K562 (cell line): ENCODE data around the gene CHST8. TPM values are rescaled to one million over a fixed set of nuclear protein-coding genes. Genes with fewer than 3 reads are reported as not detected.
A peak's percentile ranks its signal among the peaks of the same experiment; 100 is the strongest.

Source experiments
- ATAC-seq: fragments of 200-7000 bp; cut with Tn5 transposase; 3 replicates; pipeline ENCODE4 v1.9.1; 2020; ENCODE audit warnings: moderate library complexity
- BruUV-seq: library from RNA; stranded (reverse); fragments of 400-500 nt; replicated peaks from 2 replicates; lab custom pipeline; 2021; lab: Mats Ljungman, UMichigan
- CTCF ChIA-PET: fragments of 300-600 bp; formaldehyde crosslinking; extraction: SDS; loops from one replicate; lab custom pipeline; 2021; ENCODE audit warnings: low intra/inter-chr PET ratio; lab: Yijun Ruan, JAX
- POLR2A ChIA-PET: fragments of 300-600, 350-650 bp; sonication (Branson Sonifier 250); formaldehyde crosslinking; extraction: SDS; loops from one replicate; lab custom pipeline; 2021; ENCODE audit warnings: antibody characterized with exemption, inconsistent platforms; lab: Yijun Ruan, JAX
- DNase-seq, 4 experiments: peaks; one replicate each; pipeline versions ENCODE4 v3.0.0 to v3.0.0-alpha.2; 2011 to 2018; ENCODE audit warnings: low spot score in 3 of 4, mixed read lengths in 3 of 4; ENCODE audit errors: extremely low read depth in 1 of 4
- FAIRE-seq: peaks from 2 replicates; lab custom pipeline; 2011; peaks lifted over from hg19 to GRCh38; lab: Jason Lieb, UNC
- H2AFZ ChIP-seq: 2 replicates; pipeline ENCODE4 v1.6.0; 2011; ENCODE audit warnings: low read depth, low read length, control low read depth, inconsistent platforms
- H3K27ac ChIP-seq: fragments of 200-600 bp; 3 replicates; pipeline ENCODE4 v1.8.0; 2011; ENCODE audit warnings: low read depth, mild to moderate bottlenecking, control low read depth, inconsistent platforms, low read length, moderate library complexity, mixed read lengths; ENCODE audit errors: extremely low read depth
- H3K27me3 ChIP-seq, 2 experiments: fragments of 300-600 bp in 1 of 2; 2 replicates in 1 of 2; 3 replicates in 1 of 2; pipeline versions ENCODE4 v1.6.0 to v1.8.0; 2011; ENCODE audit warnings: inconsistent platforms in 2 of 2, low read length in 2 of 2, mild to moderate bottlenecking in 1 of 2, mixed read lengths in 1 of 2, moderate library complexity in 1 of 2; ENCODE audit not compliant: control insufficient read depth in 2 of 2, insufficient read depth in 2 of 2
- H3K36me3 ChIP-seq: fragments of 300-600 bp; 3 replicates; pipeline ENCODE4 v1.8.0; 2011; ENCODE audit warnings: mild to moderate bottlenecking, low read length, inconsistent platforms; ENCODE audit not compliant: control insufficient read depth, insufficient read depth
- H3K4me1 ChIP-seq, 2 experiments: fragments of 200-600 bp in 1 of 2; replicated peaks in 1 of 2; 2 replicates in 1 of 2; 3 replicates in 1 of 2; pipeline versions ENCODE4 v1.5.1 to v1.8.0; 2011; ENCODE audit warnings: inconsistent platforms in 2 of 2, low read length in 2 of 2, mild to moderate bottlenecking in 1 of 2, mixed read lengths in 1 of 2, moderate library complexity in 1 of 2; ENCODE audit not compliant: control insufficient read depth in 2 of 2, insufficient read depth in 2 of 2
- H3K4me2 ChIP-seq: 2 replicates; pipeline ENCODE4 v1.6.1; 2011; ENCODE audit warnings: low read length, control low read depth, inconsistent platforms, mixed read lengths; ENCODE audit not compliant: insufficient read depth
- H3K4me3 ChIP-seq: fragments of 200-600 bp; sonication (generic), shearing (Covaris generic); 2 replicates; pipeline ENCODE4 v1.5.1; 2016; ENCODE audit warnings: control low read depth, inconsistent platforms
- H3K79me2 ChIP-seq: fragments of 200-600 bp; 3 replicates; pipeline ENCODE4 v1.8.0; 2011; ENCODE audit warnings: low read length, inconsistent platforms; ENCODE audit not compliant: control insufficient read depth, insufficient read depth
- H3K9ac ChIP-seq, 2 experiments: 2 replicates each; pipeline versions ENCODE4 v1.6.0 to v1.6.1; 2011; ENCODE audit warnings: low read depth in 2 of 2, low read length in 2 of 2, control low read depth in 1 of 2, inconsistent platforms in 1 of 2, mild to moderate bottlenecking in 1 of 2, mixed read lengths in 1 of 2; ENCODE audit not compliant: insufficient read depth in 1 of 2
- H3K9me1 ChIP-seq: one replicate; pipeline ENCODE4 v1.6.0; 2011; ENCODE audit warnings: inconsistent platforms, mild to moderate bottlenecking, low read length, moderate library complexity; ENCODE audit not compliant: control insufficient read depth, insufficient read depth
- H3K9me3 ChIP-seq: replicated peaks from 2 replicates; pipeline ENCODE4 v1.5.1; 2011; ENCODE audit warnings: low read depth, low read length, inconsistent platforms; ENCODE audit not compliant: control insufficient read depth, insufficient read depth
- H4K20me1 ChIP-seq: replicated peaks from 2 replicates; pipeline ENCODE4 v1.6.1; 2011; ENCODE audit warnings: low read length, inconsistent platforms, mixed read lengths; ENCODE audit not compliant: control insufficient read depth, insufficient read depth
- ID3 ChIP-seq, 2 experiments: fragments of 250-450 bp in 1 of 2; fragments of 450-650 bp in 1 of 2; sonication (Bioruptor Pico) in 1 of 2; IDR thresholded peaks; 2 replicates each; pipeline versions ENCODE4 v1.6.1 to v1.8.0; 2016 to 2021; ENCODE audit warnings: mild to moderate bottlenecking in 2 of 2, moderate library complexity in 2 of 2, missing compliant biosample characterization in 1 of 2, missing genetic modification characterization in 1 of 2
- KDM1A ChIP-seq, 2 experiments: fragments of 450-650 bp; IDR thresholded peaks; 2 replicates each; pipeline ENCODE4 v1.6.1; 2016; ENCODE audit warnings: mild to moderate bottlenecking in 2 of 2
- WGBS: fragments of 100-300 bp; shearing (Covaris generic); methylation state at CpG from one replicate; pipeline ENCODE4 v1.1.6; 2016; ENCODE audit warnings: low coverage, mixed read lengths; ENCODE audit not compliant: insufficient coverage; ENCODE audit errors: missing lambda C conversion rate; 5-methylcytosine and 5-hydroxymethylcytosine counted together
- in situ Hi-C: fragments of 300-500 bp; cut with MboI; formaldehyde crosslinking; loops from 4 replicates; pipeline ENCODE4 v1.15.0; 2018; ENCODE audit warnings: inconsistent platforms, mixed read lengths
- intact Hi-C: fragments of 100-400 bp; cut with micrococcal nuclease; formaldehyde crosslinking; loops from 2 replicates; pipeline ENCODE4 v1.14.2; 2022
- polyA plus RNA-seq, 8 experiments: library from polyadenylated mRNA; depleted of rRNA in 4 of 8; stranded (reverse) in 5 of 8; unstranded in 3 of 8; fragments of >200 nt; fragmentation: Nextera tagmentation in 2 of 8; fragmentation: Illumina TruSeq in 1 of 8; extraction: Ambion mirVana in 2 of 8; extraction: Trizol in 1 of 8; gene quantifications; 2 replicates each; pipeline versions ENCODE4 v1.2.1 to v1.2.3, GENCODE V29; 2011 to 2014; ENCODE audit warnings: inconsistent platforms in 1 of 8, missing spikeins in 1 of 8
- total RNA-seq, 7 experiments: library from RNA; depleted of rRNA in 6 of 7; stranded (reverse); fragments of >200 nt in 6 of 7; fragmentation: Illumina TruSeq in 2 of 7; extraction: Trizol in 2 of 7; gene quantifications; 2 replicates each; pipeline versions ENCODE4 v1.2.1 to v1.2.3, GENCODE V29; 2011 to 2021; ENCODE audit warnings: low replicate concordance in 1 of 7

CHST8 gene
- total and polyA plus RNA-seq, 9 of the 15 experiments (the other 6 are each of a cell fraction or from before 2014, with no cell fraction given): 0.11 TPM; not detected in 8

- Histone ChIP-seq H3K79me2 (no peaks in the 10 kb centered on the region), H3K9me3 (no peaks in the 10 kb centered on the region), H3K4me2 (no peak overlapping the region), H3K4me3 (no peak overlapping the region), H3K27ac (no peak overlapping the region), H3K9ac (0 out of 4 replicates have a peak overlapping the region, but pooled peaks of 1 of the 2 experiments have one; percentile 17), H3K4me1 (peaks cover 0 to 4% of the 10 kb centered on the region in 2 experiments; a peak in 2 of 5 replicates), H4K20me1 (no peaks in the 10 kb centered on the region), H3K36me3 (peaks cover 43% of the 10 kb centered on the region; the same call in 1 of the 3 replicates), H3K27me3 (no peaks in the 10 kb centered on the region), H2AFZ (no peak overlapping the region), H3K9me1 (no peaks in the 10 kb centered on the region)
- CTCF ChIA-PET: no interaction called here
- intact Hi-C loops (no loop called here), in situ Hi-C loops (no loop called here)
- DNase-seq (no peak), ATAC-seq (no peak), FAIRE-seq (no peak)
- POLR2A ChIA-PET: interaction anchor here (0.6 kb wide), 2 partner anchors 19 to 900 kb away, joined by 3 read pairs; no protein-coding TSS in a partner anchor
- TF ChIP-seq ID3 (CRISPR knock-in tag; IDR thresholded peaks at IDR 0.05) (no peak), ID3 (tag; IDR thresholded peaks at IDR 0.05) (no peak), KDM1A (IDR thresholded peaks at IDR 0.05) (no peak)
- WGBS: 87% methylated on average over 14 of the region's 14 CpGs
- BruUV-seq: no TSS peak
These were observed 190.1 kb downstream of the CHST8 start for GRCh38 chr19:33811736-33812387.
